Naive thymus-derived CD4-positive, alpha-beta T cell (primary cell): ENCODE measurements around the gene RNF166. TPM values are rescaled to one million over a fixed set of nuclear protein-coding genes. Genes with fewer than 3 reads are reported as not detected.

ENCODE experiments used
- ATAC-seq: fragments of 150-1000 bp; cut with Tn5 transposase; 2 replicates; pipeline ENCODE4 v1.10.0; 2021; ENCODE audit warnings: mild to moderate bottlenecking, moderate library complexity
- CTCF ChIA-PET: fragments of 350-600 bp; sonication (Branson Sonifier 250); formaldehyde crosslinking; loops from one replicate; lab custom pipeline; 2021; ENCODE audit warnings: antibody characterized with exemption; lab: Charles Lee
- POLR2A ChIA-PET: fragments of 350-600 bp; sonication (Branson Sonifier 250); formaldehyde crosslinking; loops from one replicate; lab custom pipeline; 2021; ENCODE audit warnings: antibody characterized with exemption, inconsistent platforms; lab: Charles Lee
- DNase-seq, 9 donors: peaks; one replicate each; pipeline versions ENCODE4 v3.0.0 to v3.0.0-alpha.2; 2020 to 2022; ENCODE audit warnings: mixed read lengths in 1 of 9
- H3K27ac ChIP-seq: one replicate; pipeline ENCODE4 v1.7.0; 2013; ENCODE audit warnings: mild to moderate bottlenecking, low read depth, low read length, moderate library complexity
- H3K27me3 ChIP-seq, 2 donors: one replicate each; pipeline ENCODE4 v1.7.0; 2013; ENCODE audit warnings: low read length in 2 of 2, mild to moderate bottlenecking in 2 of 2, moderate library complexity in 2 of 2; ENCODE audit not compliant: control insufficient read depth in 2 of 2, insufficient read depth in 2 of 2
- H3K36me3 ChIP-seq, 3 experiments: 1 replicate in 2 of 3; 2 replicates in 1 of 3; pipeline ENCODE4 v1.7.0; 2013; ENCODE audit warnings: low read length in 3 of 3, mild to moderate bottlenecking in 3 of 3, moderate library complexity in 1 of 3; ENCODE audit not compliant: insufficient read depth in 3 of 3, control insufficient read depth in 2 of 3
- H3K4me1 ChIP-seq, 2 donors: one replicate each; pipeline ENCODE4 v1.7.0; 2013; ENCODE audit warnings: low read length in 2 of 2, mild to moderate bottlenecking in 2 of 2, moderate library complexity in 1 of 2; ENCODE audit not compliant: control insufficient read depth in 2 of 2, insufficient read depth in 2 of 2
- H3K4me3 ChIP-seq: 2 replicates; pipeline ENCODE4 v1.7.0; 2013; ENCODE audit warnings: mild to moderate bottlenecking, low read length
- H3K9me3 ChIP-seq, 3 experiments: 1 replicate in 2 of 3; 2 replicates in 1 of 3; pipeline ENCODE4 v1.7.0; 2013; ENCODE audit warnings: low read length in 3 of 3; ENCODE audit not compliant: control insufficient read depth in 2 of 3
- H3K27ac Mint-ChIP-seq, 9 donors: one replicate each; pipeline ENCODE4 v1.8.0; 2020 to 2022; ENCODE audit warnings: mixed read lengths in 9 of 9, mild to moderate bottlenecking in 8 of 9, moderate library complexity in 5 of 9, inconsistent platforms in 2 of 9
- H3K27me3 Mint-ChIP-seq, 5 donors: one replicate each; pipeline ENCODE4 v1.8.0; 2021 to 2022; ENCODE audit warnings: mixed read lengths in 5 of 5, mild to moderate bottlenecking in 1 of 5
- H3K36me3 Mint-ChIP-seq, 5 donors: one replicate each; pipeline ENCODE4 v1.8.0; 2020 to 2022; ENCODE audit warnings: mixed read lengths in 5 of 5, mild to moderate bottlenecking in 3 of 5, inconsistent platforms in 1 of 5
- H3K4me1 Mint-ChIP-seq, 7 donors: one replicate each; pipeline ENCODE4 v1.8.0; 2020 to 2022; ENCODE audit warnings: mixed read lengths in 7 of 7, mild to moderate bottlenecking in 3 of 7, inconsistent platforms in 1 of 7
- H3K4me3 Mint-ChIP-seq, 10 donors: one replicate each; pipeline ENCODE4 v1.8.0; 2020 to 2022; ENCODE audit warnings: mild to moderate bottlenecking in 10 of 10, mixed read lengths in 10 of 10, moderate library complexity in 6 of 10, inconsistent platforms in 2 of 10
- H3K9me3 Mint-ChIP-seq, 11 donors: one replicate each; pipeline ENCODE4 v1.8.0; 2020 to 2022; ENCODE audit warnings: mixed read lengths in 11 of 11, mild to moderate bottlenecking in 4 of 11, inconsistent platforms in 1 of 11, moderate library complexity in 1 of 11
- intact Hi-C, 2 donors: fragments of 100-400 bp; cut with micrococcal nuclease; formaldehyde crosslinking; loops; one replicate each; pipeline ENCODE4 v1.15.1; 2023
- polyA plus RNA-seq, 2 donors: library from polyadenylated mRNA; unstranded; fragments of 300-500 nt; fragmentation: Illumina TruSeq; gene quantifications; one replicate each; pipeline ENCODE4 v1.2.3, GENCODE V29; 2021
- total RNA-seq, 6 experiments: library from RNA in 5 of 6; stranded (reverse) in 5 of 6; gene quantifications; 1 replicate in 5 of 6; 2 replicates in 1 of 6; pipeline ENCODE4 v1.2.3 and lab custom pipeline; 2021 to 2026

The RNF166 gene, protein sequence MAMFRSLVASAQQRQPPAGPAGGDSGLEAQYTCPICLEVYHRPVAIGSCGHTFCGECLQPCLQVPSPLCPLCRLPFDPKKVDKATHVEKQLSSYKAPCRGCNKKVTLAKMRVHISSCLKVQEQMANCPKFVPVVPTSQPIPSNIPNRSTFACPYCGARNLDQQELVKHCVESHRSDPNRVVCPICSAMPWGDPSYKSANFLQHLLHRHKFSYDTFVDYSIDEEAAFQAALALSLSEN
- total RNA-seq (100 to 1,000 TPM in 4 of 5 experiments, 10 to 100 TPM in 1; 99.8 to 324 (median 133) TPM), polyA plus RNA-seq (10 to 100 TPM; 67.7 to 88.9 TPM), total RNA-seq (lab: John Stamatoyannopoulos, UW) (112 reads per million, percentile 86 among the genes with 10 or more reads in this experiment)

- Histone ChIP-seq H3K4me1 (peaks cover 25 to 40% of the 10 kb centered on the region in 2 donors), H3K36me3 (peaks cover 0 to 21% (median 0%) of the 10 kb centered on the region in 3 experiments), H3K27ac (peak within 1 kb of the TSS; percentile 88), H3K9me3 (no peaks in the 10 kb centered on the region), H3K4me3 (peak within 1 kb of the TSS; percentile 79), H3K27me3 (no peaks in the 10 kb centered on the region)
- Mint-ChIP-seq H3K4me1 (peaks cover 31 to 45% (median 41%) of the 10 kb centered on the region in 7 donors), H3K36me3 (peaks cover 0 to 13% (median 0%) of the 10 kb centered on the region in 5 donors), H3K9me3 (no peaks in the 10 kb centered on the region), H3K4me3 (peak within 1 kb of the TSS; percentile 78 to 98 (median 94)), H3K27ac (peak within 1 kb of the TSS; percentile 85 to 98 (median 97)), H3K27me3 (no peaks in the 10 kb centered on the region)
- CTCF ChIA-PET: interaction anchor here (1.2 kb wide), 1 partner anchor 21 kb away, joined by 5 read pairs; no protein-coding TSS in a partner anchor
- intact Hi-C loops: loop anchor here (1.0 to 10.0 kb wide), 10 partner anchors 43 to 1018 kb away; partner anchors contain the start of genes MVD (in 2 of the 2), ZC3H18 (in 2 of the 2), BANP (in 1 of the 2) and CDT1 (in 1 of the 2)
- POLR2A ChIA-PET: interaction anchor here (0.6 to 2.3 kb wide), 6 partner anchors 19 to 151 kb away, joined by 3 to 17 read pairs (median 8); partner anchors contain the start of genes GALNS, TRAPPC2L and ZC3H18
- ATAC-seq (peak; percentile 84), DNase-seq (peak; percentile 86 to 98 (median 92))
These were observed at the start of gene RNF166, which contains the start of gene CTU2 for GRCh38 chr16:88706229-88706964. Gene RNF166 (minus strand): TSS chr16:88706408. CDS start chr16:88706325, 83 bp downstream. Gene CTU2 (plus strand): TSS chr16:88706503. CDS start chr16:88706531, 28 bp downstream.

DNA sequence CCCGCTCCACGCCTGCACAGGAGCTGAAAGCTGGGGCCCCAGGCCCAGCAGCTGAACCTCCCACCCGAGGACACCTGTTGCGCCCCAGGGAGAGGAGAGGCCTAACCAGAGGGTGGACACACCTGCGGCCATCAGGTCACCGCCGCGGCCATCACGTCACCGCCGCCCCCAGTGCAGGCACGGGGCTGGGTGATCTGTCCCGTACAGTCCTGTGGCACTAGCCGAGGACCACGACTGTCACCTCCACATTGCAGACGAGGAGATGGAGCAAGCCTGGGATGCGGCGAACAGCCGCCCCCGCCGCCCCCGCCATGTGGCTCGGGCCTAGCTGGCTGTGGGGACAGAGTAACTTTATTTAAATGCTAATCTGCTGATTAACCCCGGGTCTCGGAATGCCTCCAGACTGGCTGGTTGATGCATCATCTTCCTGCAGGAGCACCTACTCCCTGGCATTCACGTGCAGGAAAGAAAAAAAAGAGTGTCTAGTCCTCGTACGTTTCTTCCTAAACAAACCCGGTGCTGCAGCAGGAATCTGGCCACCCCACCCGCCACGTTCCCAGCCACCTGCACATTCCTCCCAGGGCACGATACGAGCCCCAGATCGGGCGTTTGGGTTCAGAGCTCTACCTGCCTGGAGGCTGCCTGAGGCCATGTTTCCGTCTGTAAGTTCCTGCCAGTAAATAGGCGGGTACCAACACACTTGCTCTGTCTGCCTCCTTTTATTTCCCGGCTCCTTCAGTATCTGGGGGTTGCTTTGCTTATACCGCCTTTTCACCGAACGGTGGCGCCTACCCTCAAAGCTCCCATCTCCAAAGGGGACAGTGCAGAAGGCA, 48.9 kb upstream of the RNF166 start:
- H3K36me3 Mint-ChIP-seq: peaks cover 0 to 6% (median 0%) of the 10 kb centered on the region in 5 donors
- ATAC-seq (no peak), DNase-seq (peak in 2 of 9 donors; percentile 22 to 29)
- peak overlapping the region in 4 of 9 donors; percentile 57 to 77 (median 69) for H3K27ac Mint-ChIP-seq
- Histone ChIP-seq H3K36me3 (no peaks in the 10 kb centered on the region), H3K9me3 (no peaks in the 10 kb centered on the region), H3K27ac (no peak overlapping the region), H3K4me3 (no peak overlapping the region), H3K4me1 (peaks cover 3 to 14% of the 10 kb centered on the region in 2 donors), H3K27me3 (no peaks in the 10 kb centered on the region)
- no peaks in the 10 kb centered on the region for H3K27me3 Mint-ChIP-seq
- intact Hi-C loops: no loop called here
- no peak overlapping the region for H3K4me3 Mint-ChIP-seq
- no peaks in the 10 kb centered on the region for H3K9me3 Mint-ChIP-seq
- CTCF ChIA-PET: interaction anchor here (0.8 kb wide), 1 partner anchor 17 kb away, joined by 3 read pairs; no protein-coding TSS in a partner anchor
- POLR2A ChIA-PET: interaction anchor here (1.0 to 1.2 kb wide), 2 partner anchors 26 to 40 kb away, joined by 3 to 4 read pairs; no protein-coding TSS in a partner anchor
- H3K4me1 Mint-ChIP-seq: peaks cover 4 to 26% (median 11%) of the 10 kb centered on the region in 7 donors

- ATAC-seq (no peak), DNase-seq (no peak)
- Histone ChIP-seq H3K36me3 (no peaks in the 10 kb centered on the region), H3K4me1 (peaks cover 3 to 11% of the 10 kb centered on the region in 2 donors), H3K4me3 (no peak overlapping the region), H3K27me3 (no peaks in the 10 kb centered on the region), H3K9me3 (no peaks in the 10 kb centered on the region), H3K27ac (no peak overlapping the region)
- ChIA-PET POLR2A (interaction anchor here (1.0 kb wide), 1 partner anchor 27 kb away, joined by 3 read pairs; no protein-coding TSS in a partner anchor), CTCF (interaction anchor here (1.0 kb wide), 1 partner anchor 18 kb away, joined by 4 read pairs; no protein-coding TSS in a partner anchor)
- H3K4me3 Mint-ChIP-seq: no peak overlapping the region
- H3K9me3 Mint-ChIP-seq: no peaks in the 10 kb centered on the region
- peaks cover 4 to 23% (median 8%) of the 10 kb centered on the region in 7 donors for H3K4me1 Mint-ChIP-seq
- no peaks in the 10 kb centered on the region for H3K27me3 Mint-ChIP-seq
- H3K36me3 Mint-ChIP-seq: peaks cover 0 to 6% (median 0%) of the 10 kb centered on the region in 5 donors
- intact Hi-C loops: no loop called here
- H3K27ac Mint-ChIP-seq: no peak overlapping the region
These were observed 48.1 kb upstream of the RNF166 start for GRCh38 chr16:88754109-88754911.

DNA sequence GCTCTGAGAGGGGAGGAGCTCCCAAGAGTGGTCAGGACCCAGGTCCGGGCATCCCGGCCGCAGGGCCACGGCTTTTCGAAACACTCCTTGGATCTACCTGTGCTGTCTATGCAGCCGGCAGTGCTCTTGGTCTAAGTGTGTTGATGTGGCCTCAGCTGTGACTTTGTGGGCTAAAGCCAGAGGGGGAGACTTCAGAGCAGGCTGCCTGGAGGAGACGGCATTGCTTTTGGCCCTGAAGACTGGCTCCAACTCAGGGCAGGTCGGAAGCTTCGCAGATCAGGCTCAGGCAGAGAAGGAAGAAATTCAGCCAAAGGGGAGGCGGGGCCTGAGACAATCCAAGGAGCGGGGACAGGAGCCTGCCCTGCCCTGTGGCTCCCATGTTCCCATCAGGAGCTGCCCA, 47.4 kb upstream of the RNF166 start:
- H3K4me3 Mint-ChIP-seq: no peak overlapping the region
- Histone ChIP-seq H3K27me3 (no peaks in the 10 kb centered on the region), H3K4me3 (no peak overlapping the region), H3K36me3 (no peaks in the 10 kb centered on the region), H3K27ac (no peak overlapping the region), H3K9me3 (no peaks in the 10 kb centered on the region), H3K4me1 (peaks cover 3 to 4% of the 10 kb centered on the region in 2 donors)
- no peaks in the 10 kb centered on the region for H3K27me3 Mint-ChIP-seq
- intact Hi-C loops: no loop called here
- CTCF ChIA-PET: interaction anchor here (1.0 kb wide), 1 partner anchor 17 kb away, joined by 4 read pairs; no protein-coding TSS in a partner anchor
- H3K9me3 Mint-ChIP-seq: no peaks in the 10 kb centered on the region
- peaks cover 0 to 1% (median 0%) of the 10 kb centered on the region in 5 donors for H3K36me3 Mint-ChIP-seq
- no peak for ATAC-seq
- DNase-seq: no peak
- peaks cover under 1 to 18% (median 2%) of the 10 kb centered on the region in 7 donors for H3K4me1 Mint-ChIP-seq
- POLR2A ChIA-PET: interaction anchor here (1.0 kb wide), 1 partner anchor 28 kb away, joined by 3 read pairs; no protein-coding TSS in a partner anchor
- H3K27ac Mint-ChIP-seq: no peak overlapping the region

DNA sequence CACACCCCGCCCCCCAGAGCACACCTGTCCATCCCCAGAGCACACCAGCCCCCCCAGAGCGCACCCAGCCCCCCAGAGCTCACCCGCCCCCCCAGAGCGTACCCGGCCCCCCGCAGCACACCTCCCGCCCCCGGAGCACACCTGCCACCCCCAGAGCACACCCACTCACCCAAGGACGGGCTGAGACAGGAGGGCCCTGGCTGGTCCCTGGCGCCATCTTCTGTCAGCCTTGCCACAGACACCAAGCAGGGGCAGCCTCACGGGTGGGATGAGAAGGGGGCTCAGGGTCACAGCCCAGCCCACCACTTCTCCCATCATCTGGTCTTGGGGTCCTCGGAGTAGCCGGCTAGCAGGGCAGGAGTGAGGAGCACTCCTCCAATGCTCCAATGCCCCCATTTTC, 47.0 kb upstream of the RNF166 start:
- no peak overlapping the region for H3K27ac Mint-ChIP-seq
- Histone ChIP-seq H3K27me3 (no peaks in the 10 kb centered on the region), H3K27ac (no peak overlapping the region), H3K9me3 (no peaks in the 10 kb centered on the region), H3K36me3 (no peaks in the 10 kb centered on the region), H3K4me3 (no peak overlapping the region), H3K4me1 (no peaks in the 10 kb centered on the region)
- H3K27me3 Mint-ChIP-seq: no peaks in the 10 kb centered on the region
- H3K4me3 Mint-ChIP-seq: no peak overlapping the region
- H3K9me3 Mint-ChIP-seq: no peaks in the 10 kb centered on the region
- no peak for DNase-seq
- H3K4me1 Mint-ChIP-seq: peaks cover 0 to 14% (median 0%) of the 10 kb centered on the region in 7 donors
- ATAC-seq: no peak
- CTCF ChIA-PET: interaction anchor here (1.0 kb wide), 1 partner anchor 16 kb away, joined by 4 read pairs; no protein-coding TSS in a partner anchor
- POLR2A ChIA-PET: no interaction called here
- intact Hi-C loops: no loop called here
- H3K36me3 Mint-ChIP-seq: no peaks in the 10 kb centered on the region
